ENCODE measurements around the gene UBL5.
"Not testable (repeated sequence)": the region's sequence is repeated elsewhere in the genome, so short reads cannot be mapped to it uniquely, and the experiment has no call there.

Gene UBL5

DNA sequence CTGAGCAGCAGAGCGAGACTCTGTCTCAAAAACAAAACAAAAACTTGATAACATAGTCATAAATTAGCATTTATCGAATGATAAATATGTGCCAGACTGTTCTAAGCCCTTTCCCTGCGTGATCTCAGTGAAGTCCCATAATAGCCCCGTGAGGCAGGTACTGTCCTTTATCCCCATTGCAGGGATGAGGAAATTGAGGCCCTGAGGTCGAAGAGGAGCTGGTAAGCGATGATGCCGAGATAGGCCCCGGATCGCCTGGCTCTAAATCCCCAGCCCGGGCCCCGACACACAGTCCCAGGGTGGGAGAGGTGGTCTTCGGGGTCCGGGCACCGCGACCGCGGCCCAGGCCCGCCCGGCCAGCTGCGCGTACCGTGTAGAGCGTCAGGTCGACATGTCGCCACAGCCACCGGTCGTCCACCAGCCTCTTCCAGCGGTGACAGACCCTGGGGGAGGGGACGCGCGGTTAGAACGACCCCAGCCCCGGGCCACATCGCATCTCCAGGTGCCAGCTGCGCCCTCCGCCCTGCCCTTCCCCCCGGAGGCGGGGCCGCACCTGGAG, 9.5 kb upstream of the UBL5 start:
- DNase-seq, result peak; percentile 53

DNA sequence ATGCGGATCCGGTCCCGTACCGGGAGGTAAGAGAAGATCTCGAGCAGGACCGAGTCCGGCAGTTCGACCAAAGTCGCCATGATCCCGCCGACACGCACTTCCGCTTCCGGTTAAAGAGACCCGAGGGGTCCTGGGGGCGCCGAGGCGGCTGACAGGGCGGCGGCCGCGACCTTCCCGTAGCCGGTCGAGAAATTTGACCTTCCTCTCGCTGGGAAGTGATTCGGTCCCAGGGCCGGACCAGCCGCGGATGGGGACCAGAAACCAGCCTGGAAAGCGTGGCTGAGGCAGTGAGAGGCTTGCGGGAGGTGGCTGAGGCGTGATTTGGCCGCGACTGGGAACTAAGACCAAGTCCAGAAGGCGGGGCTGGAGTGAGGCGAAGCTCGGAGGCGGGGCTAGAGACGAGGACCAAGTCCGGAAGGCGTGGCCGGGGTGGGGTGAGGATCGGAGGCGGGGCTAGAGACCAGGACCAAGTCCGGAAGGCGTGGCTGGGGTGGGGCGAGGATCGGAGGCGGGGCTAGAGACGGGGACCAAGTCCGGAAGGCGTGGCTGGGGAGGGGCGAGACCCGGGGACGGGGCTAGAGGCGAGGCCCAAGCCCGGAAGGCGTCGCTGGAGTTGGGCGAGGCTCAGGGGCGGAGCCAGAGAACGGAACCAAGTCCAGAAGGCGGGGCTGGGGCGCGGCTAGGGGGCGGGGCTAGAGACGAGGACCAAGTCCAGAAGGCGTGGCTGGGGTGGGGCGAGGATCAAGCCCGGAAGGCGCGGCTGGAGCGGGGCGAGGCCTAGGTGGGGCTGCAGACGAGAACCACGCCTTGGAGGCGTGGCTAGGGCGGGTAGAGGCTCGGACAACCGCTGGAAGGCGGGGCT, 8.8 kb upstream of the UBL5 start, which contains the start of gene FBXL12:
Gene FBXL12 (minus strand): TSS at position 346 of the 862 bp plus-strand sequence. CDS start 266 bp downstream, at position 80.
- peak; percentile 100 for DNase-seq

DNA sequence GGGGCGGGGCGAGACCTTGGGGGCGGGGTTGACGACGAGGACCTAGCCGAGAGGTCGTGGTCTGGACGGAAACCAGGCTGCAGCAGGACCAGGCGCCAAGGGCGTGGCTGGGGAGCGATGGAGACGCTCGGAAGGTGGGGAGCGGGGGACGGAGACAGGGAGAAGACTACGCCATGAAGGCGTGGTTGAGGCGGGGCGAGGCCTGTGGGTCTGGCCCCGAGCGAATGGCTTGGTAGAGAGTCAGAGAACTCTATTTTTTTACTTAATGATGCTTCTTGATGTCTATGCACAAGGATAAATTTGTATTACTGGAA, 8.2 kb upstream of the UBL5 start:
- no peak for DNase-seq

DNA sequence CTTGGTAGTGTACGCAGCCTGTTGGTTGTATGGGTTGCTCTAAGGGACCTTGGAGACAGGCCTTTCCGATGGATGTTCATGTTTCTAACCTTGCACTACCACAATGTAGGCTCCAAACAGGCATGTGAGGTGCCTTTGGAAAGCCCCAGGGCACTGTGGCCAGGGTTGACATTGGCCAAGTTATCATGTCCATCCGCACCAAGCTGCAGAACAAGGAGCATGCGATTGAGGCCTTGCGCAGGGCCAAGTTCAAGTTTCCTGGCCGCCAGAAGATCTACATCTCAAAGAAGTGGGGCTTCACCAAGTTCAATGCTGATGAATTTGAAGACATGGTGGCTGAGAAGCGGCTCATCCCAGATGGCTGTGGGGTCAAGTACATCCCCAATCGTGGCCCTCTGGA, 7.7 kb upstream of the UBL5 start:
- DNase-seq, result not testable (repeated sequence)

DNA sequence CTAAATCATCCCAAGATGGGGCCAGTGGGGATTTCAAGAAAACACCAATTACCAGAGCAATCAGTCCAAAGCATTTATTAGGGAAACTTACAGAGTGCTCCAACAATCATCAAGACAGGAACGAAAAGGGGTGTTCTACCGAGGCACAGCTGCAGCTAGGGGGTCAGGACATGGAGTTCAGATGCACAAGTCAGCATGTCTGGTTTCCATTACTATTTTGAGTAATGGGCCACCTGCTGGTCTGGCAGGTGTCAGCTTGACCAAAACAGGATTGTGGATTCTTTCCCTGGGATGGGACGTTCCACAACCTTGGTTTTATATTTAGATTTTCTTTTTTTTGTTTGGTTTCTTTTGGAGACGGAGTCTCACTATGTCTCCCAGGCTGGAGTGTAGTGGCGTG, 3.9 kb upstream of the UBL5 start:
- DNase-seq, result no peak

DNA sequence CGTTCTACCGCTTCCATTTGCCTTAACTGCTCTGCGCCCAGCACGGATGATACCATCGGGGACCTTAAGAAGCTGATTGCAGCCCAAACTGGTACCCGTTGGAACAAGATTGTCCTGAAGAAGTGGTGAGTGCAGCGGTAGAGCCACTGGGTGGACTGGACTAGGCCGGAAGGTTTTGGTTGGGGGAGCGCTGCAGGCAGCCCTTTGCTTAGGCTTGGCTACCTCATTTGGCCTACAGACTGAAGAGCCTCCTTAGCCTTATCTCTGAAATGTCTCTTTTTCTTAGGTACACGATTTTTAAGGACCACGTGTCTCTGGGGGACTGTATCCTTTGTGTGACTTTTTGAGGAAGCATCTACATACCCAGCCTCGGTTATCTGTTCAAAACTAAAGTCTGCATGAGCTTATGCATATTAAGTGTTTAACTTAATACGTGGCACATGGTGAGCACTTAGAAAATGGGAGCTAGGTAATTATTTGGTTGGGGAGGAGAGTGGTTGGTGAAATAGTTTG, 889 bp downstream of the UBL5 start:
- peak; percentile 42 for DNase-seq

DNA sequence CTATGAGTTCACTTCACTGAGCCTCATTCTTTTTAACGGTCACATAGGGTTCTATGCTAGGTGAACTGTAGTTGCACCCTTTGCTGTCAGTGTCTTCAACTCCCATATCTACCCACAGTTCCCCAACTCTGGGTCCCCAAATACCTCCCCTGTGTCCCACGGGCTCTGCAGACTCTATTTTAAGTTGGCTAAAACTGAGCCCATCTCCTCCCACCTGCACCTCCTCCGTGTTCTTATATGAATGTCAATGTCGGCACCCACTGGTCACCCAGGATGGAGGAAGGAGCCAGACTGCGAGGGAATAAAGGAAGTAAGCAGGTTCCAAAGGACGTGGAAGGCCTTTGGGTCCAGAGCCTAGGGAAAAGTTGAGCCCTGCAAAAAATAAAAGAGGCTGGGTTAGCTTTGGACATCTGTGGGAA, 6.6 kb downstream of the UBL5 start:
- no peak for DNase-seq

DNA sequence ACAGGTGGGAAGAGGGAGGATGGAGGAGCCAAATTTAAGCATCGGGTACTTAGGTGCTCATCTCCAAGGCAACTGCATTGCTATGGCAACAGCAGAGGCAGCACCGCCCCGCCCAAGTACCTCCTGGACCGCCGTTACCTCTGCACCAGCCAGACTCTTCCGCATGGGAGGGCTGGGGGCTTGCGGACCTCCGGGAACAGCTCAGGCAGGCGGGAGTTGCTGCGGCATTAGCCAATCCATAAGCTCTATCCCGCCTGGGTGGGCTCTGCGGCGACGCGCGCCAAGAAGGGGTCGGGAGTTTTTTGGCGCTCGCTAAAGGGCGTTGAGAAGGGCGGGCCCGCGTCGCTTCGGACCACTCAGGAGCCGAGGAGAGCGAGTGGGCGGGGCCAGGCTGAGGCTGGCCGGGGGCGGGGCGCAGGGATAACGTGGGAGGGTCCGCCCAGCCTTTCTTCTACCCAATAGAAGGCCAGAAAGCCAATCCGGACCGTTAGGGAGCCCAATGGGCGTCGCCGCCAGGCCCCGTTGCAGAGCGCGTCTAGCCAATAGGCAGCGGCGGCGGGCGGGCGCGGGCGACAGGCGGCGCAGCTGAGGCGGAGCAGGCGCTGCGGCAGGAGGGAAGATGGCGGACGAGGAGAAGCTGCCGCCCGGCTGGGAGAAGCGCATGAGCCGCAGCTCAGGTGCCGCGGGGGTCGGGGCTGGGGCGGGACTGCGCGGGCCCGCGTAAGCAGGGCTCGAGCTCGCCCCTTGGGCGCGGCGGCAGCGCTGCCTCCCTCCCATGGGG, 7.2 kb downstream of the UBL5 start, which contains the start of gene PIN1:
Gene PIN1 (plus strand): TSS at position 593 of the 781 bp plus-strand sequence. CDS start 27 bp downstream, at position 620.
- peak; percentile 100 for DNase-seq

DNA sequence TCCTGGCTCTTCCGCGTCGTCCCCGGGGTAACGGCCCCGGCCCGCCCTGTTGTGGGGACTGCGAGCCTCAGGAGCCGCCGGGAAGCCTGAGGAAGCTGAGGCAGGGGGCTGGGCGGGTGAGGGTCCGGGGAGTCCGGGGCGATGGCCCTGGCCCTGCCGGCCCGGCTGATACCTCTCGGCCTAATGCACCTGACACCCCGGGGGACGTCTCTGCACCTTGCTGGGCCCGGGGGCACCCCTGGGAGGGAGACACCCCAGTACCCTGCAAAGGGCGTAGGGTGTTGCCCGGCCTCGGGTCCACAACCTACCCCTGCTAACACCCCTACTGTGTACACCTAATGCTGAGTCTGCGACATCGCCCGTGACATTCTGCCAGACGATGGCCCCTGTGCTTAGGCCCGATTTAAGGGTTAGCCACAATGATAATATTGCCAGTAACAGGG, 7.8 kb downstream of the UBL5 start:
- DNase-seq, result no peak

DNA sequence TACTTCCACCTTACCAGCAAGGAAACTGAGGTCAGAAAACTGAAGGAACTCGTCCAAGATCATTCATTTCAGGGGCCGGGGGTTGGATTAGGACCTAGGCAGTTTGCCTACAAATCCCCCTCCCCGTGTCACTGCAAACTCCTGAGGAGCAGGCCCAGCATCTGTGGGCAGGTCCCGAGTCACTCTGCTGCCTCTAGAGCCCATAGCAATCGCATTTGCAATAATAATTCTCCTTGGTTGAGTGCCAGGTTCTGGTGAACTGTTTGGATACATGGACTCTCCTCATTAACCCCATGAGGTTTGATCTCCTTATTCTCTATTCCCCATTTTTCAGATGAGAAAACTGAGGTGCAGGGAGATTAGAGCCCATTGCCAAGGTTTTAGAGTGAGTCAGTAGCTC, 8.3 kb downstream of the UBL5 start:
- peak; percentile 53 for DNase-seq

DNA sequence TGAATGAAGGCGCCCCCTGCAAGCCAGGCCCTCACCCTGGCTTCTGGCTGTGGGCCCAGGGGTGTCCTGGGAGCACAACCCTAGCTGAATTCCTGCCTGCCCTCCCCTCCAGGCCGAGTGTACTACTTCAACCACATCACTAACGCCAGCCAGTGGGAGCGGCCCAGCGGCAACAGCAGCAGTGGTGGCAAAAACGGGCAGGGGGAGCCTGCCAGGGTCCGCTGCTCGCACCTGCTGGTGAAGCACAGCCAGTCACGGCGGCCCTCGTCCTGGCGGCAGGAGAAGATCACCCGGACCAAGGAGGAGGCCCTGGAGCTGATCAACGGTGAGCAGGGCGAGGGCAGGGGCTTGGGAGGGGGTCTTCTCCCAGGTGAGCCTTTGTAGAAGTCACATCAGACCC, 10.6 kb downstream of the UBL5 start:
- DNase-seq, result no peak

DNA sequence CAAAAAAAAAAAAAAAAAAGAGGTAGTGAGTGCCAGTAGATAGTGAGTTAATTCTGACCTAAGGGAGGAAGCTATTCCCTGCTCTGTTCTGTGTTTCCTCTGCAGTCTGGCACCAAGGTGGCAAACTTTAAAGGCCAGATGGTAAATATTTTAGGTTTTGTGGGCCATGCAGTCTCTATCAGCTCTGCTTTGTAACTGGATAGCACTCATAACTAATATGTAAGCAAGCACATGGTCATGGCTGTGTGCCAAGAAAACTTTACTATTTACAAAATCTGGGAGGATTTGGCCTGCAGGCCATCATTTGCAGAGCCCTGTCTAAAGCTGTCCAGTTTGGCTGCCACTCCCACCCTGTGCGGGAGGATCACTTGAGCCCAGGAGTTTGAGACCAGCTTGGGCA, 11.7 kb downstream of the UBL5 start:
- DNase-seq, result no peak

DNA sequence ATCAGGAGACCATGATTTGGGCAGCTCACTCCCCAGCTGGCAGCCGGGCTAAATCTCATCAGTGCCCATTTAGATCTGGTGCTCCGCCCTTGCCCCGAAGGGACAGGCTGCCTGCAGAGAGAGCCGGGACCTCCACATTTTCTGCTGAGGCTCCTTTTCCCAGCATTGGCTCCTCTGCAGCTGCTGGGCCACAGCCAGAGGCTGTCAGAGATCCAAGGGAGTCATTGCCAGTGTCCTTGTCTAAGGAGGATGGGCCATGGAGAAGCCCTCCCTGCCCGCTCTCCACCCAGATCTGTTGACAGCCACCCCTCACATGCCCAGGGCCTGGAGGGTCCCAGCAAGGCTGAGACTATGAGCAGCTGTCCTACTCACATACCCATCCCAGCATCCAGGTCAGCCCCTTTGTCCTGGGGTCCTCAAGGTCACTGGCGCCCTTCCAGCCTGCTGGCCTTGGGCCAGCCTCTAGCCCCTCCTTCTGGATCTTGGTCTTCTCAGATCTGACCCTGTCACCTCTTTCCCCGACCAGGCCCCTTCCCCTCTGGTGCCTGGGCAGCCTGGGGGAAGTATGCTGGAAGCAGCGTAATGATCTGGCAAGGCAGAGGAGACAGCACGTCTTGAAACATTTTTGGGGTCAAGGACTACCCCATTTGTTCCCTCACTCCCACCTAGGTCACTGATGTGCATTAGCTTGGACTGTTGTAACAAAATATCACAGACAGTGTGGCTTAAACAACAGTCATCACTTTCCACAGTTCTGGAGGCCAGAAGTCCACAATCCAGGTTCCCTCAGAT, 15.3 kb downstream of the UBL5 start:
- no peak for DNase-seq

DNA sequence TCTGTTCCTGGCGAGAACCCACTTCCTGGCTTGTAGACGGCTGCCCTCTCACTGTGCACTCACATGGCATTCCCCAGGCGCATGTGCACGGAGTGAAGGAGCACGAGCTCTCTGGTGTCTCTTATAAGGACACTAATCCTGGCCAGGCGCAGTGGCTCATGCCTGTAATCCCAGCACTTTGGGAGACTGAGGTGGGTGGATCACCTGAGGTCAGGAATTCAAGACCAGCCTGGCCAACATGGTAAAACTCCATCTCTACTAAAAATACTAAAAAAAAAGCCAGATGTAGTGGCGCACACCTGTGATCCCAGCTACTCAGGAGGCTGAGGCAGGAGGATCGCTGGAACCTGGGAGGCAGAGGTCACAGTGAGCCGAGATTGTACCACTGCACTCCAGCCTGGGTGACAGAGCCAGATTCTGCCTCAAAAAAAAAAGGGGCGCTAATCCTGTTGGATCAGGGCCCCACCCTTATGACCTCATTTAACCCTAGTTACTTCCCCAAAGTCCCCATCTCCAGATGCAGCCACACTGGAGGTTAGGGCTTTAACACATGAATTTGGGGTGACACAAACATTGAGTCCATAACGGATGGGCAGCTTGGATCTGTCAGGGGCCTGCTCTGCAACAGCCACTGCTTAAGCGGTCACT, 16.0 kb downstream of the UBL5 start:
- DNase-seq, result not testable (repeated sequence)

DNA sequence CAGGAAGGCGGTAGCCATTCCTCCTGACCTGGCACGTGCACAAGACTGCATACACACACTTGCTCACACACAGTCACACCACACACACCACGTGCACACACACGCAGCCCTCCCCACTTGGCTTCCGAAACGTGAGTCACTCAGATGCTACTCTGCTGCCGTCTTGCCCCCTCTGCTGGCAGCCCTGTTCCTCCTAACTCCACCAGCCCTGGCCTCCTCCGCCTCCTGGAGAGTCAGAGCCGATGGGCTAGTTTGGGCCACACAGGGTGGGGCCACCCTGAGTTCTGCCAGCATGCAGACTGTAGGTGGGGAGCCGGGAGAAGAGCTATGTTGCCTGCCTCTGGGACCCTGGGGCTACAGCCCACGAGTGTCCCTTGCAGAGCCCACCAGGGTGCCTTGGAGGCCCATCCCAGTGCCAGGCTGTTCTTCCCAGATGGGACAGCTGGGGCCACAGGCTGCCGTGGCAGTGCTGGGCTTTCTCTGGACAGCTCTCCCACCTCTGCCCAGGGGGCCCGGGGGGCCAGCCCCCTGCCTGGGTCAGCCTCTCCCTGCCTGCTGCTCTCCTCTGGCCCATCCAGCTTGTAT, 19.5 kb downstream of the UBL5 start:
- peak; percentile 19 for DNase-seq

DNA sequence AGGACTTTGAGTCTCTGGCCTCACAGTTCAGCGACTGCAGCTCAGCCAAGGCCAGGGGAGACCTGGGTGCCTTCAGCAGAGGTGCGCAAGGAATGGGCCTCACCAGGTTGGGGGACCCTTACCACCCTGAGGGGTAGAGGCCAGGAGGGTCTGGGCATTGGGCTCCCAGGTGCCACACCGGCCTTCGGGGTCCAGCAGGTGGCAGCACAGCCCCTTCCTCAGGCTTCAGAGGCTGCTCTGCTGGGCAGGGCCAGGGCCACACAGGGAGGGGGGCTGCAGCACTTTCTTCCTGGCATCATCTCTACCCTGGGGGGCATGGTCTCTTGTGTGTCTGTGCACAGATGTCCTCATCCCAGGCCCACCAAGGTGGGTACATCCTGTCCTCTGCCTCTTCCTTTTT, 20.3 kb downstream of the UBL5 start:
- DNase-seq, result peak; percentile 51

DNA sequence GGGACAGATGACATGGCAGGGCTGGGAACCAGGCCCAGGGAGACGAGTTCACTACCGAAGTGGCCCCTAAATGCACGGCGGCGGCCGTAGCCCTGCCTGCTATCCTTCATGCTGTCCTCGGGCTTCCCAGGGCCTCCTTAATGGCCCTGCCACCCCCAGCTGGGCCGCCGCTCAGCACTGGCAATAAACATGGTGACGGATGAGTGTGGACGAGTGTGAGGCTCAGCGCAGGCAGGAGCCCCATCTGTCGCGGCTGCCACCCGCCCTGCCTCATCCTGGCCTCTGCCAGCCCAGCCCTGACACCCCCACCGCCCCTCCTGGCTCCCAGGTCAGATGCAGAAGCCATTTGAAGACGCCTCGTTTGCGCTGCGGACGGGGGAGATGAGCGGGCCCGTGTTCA, 21.0 kb downstream of the UBL5 start:
- DNase-seq, result no peak

DNA sequence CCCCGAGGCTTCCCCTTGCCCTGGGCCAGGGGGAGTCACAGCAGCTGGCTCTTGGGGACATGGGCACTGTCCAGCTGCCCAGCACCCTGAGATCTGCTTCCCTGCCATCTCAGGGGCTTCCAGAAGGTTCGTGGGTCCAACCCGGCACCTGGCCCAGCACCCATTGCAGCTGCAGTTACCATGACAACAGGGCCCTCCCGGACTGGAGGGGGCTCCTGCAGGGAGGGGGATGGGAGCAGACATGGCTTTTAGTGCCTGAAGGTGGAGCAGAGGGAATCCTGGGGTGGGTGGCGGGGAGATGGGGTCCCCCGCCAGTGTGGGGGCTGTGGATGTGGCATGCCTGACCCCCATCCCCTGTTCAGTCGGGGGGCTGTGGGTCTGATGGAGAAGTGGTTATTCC, 22.1 kb downstream of the UBL5 start:
- no peak for DNase-seq

DNA sequence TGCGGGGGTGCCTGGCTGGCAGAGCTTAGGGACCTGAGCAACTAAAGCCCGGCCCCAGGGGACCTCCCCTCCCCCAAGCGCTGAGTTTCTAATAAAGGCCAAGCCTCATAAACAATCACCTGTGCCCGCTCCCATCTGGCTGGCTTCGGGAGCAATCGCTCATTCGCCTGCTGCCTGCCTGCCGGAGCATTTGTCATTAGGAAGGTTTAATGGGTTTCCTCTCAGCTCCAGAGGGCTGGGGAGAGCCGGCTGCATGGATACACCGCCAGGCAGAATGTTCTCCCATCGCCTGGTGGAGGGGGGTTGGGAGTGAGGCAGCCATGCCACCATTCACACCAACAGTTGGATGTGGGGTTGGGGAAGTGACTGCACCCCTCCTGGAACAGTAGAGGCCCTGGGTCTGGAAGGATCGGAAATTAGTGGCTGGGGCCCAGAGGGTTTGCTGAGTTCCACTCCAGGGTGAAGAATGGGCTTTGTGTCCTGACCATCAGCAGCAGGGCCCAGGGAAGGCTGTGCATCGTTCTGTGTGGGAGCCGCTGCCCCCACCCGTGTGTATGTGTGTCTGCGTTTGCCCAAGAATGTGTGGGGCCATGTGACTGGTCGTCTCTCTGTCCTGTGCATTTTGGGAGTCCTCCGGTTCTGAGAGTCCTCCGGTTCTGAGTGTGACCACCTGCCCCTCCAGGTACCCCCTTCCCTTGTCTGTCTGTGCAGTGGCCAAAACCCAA, 22.7 kb downstream of the UBL5 start:
- no peak for DNase-seq

DNA sequence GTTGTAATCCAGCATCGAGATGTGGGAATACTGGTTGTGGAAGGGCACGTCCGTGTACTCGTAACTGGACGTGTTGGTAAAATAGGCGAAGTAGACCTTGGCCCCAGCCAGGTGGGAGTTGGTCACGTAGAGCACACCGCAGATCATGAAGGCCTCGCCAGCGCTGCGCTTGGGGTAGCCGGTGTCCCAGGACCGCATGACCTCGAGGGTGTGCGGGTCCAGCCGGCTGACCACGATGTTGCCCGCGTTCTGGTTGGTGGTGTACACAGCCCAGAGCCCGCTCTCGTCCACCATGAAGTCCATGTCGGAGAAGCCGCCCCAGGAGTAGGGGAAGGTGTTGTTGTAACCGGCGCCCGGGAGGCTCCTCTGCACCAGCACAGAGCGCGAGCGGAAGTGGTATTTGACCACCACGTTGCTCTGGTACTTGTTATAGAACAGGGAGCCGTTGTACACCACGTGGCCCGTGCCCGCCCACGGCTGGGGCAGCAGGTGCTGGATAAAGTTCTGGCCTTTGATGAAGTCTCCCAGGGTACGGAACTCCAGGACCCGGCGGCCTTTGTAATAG, 26.6 kb downstream of the UBL5 start:
- DNase-seq, result no peak

DNA sequence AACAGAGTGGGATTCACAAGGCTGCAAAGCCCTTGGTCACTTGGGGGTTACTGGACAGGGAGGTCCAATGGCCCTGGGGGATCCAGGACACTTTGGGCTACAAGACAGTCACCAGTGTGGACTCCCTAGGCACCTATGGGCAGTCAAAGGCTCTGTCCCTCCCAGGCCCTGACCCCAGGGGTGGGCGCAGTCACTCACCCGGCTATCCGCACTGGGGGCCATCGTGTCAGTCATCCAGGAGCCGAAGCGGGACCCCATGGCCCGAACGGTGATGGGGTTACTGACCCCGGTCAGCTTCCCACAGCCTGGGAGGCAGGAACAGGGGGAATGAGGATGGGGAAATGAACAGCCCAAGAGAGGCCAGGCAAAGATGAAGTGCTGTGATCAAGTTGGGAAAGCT, 28.9 kb downstream of the UBL5 start:
- no peak for DNase-seq

Measured in OCI-M1 (cell line).